H9 (cell line): ENCODE measurements around the gene NHERF1. TPM values are rescaled to one million over a fixed set of nuclear protein-coding genes. Genes with fewer than 3 reads are reported as not detected.

Source experiments
- DNase-seq: peaks from one replicate; pipeline ENCODE4 v3.0.0-alpha.2; 2017
- H2AFZ ChIP-seq: one replicate; pipeline ENCODE4 v1.6.1; 2013; ENCODE audit warnings: mild to moderate bottlenecking, low read length, control low read depth, moderate library complexity
- H2AK5ac ChIP-seq: 2 replicates; pipeline ENCODE4 v1.6.1; 2013; ENCODE audit warnings: low read length, control low read depth, mixed read lengths; ENCODE audit not compliant: insufficient read length
- H2BK120ac ChIP-seq: one replicate; pipeline ENCODE4 v1.6.1; 2013; ENCODE audit warnings: low read depth, mild to moderate bottlenecking, low read length, control low read depth, inconsistent platforms; ENCODE audit not compliant: poor library complexity, severe bottlenecking
- H2BK12ac ChIP-seq: 2 replicates; pipeline ENCODE4 v1.6.1; 2013; ENCODE audit warnings: low read length, control low read depth, mixed read lengths, low read depth; ENCODE audit not compliant: insufficient read length
- H2BK15ac ChIP-seq: 2 replicates; pipeline ENCODE4 v1.6.1; 2013; ENCODE audit warnings: low read depth, low read length, control low read depth
- H2BK20ac ChIP-seq: one replicate; pipeline ENCODE4 v1.6.1; 2013; ENCODE audit warnings: low read depth, mild to moderate bottlenecking, low read length, control low read depth, inconsistent platforms; ENCODE audit not compliant: poor library complexity, severe bottlenecking
- H2BK5ac ChIP-seq: 2 replicates; pipeline ENCODE4 v1.6.1; 2013; ENCODE audit warnings: low read length, control low read depth, mixed read lengths; ENCODE audit not compliant: insufficient read length
- H3K14ac ChIP-seq: 2 replicates; pipeline ENCODE4 v1.6.1; 2013; ENCODE audit warnings: low read length, control low read depth; ENCODE audit not compliant: insufficient read depth
- H3K18ac ChIP-seq: 2 replicates; pipeline ENCODE4 v1.6.1; 2013; ENCODE audit warnings: low read depth, mild to moderate bottlenecking, mixed read lengths, low read length, control low read depth; ENCODE audit not compliant: insufficient read length
- H3K23ac ChIP-seq: 2 replicates; pipeline ENCODE4 v1.6.1; 2013; ENCODE audit warnings: low read length, control low read depth, mixed read lengths, low read depth; ENCODE audit not compliant: insufficient read length
- H3K23me2 ChIP-seq: 2 replicates; pipeline ENCODE4 v1.6.1; 2013; ENCODE audit warnings: low read depth, mild to moderate bottlenecking, mixed read lengths, low read length, control low read depth; ENCODE audit not compliant: insufficient read length, poor library complexity, severe bottlenecking
- H3K27ac ChIP-seq: 2 replicates; pipeline ENCODE4 v1.5.1; 2013; ENCODE audit warnings: low read length, control low read depth, mixed read lengths, low read depth; ENCODE audit not compliant: insufficient read length
- H3K27me3 ChIP-seq: 2 replicates; pipeline ENCODE4 v1.6.1; 2013; ENCODE audit warnings: low read length, control low read depth, inconsistent platforms; ENCODE audit not compliant: insufficient read depth
- H3K4ac ChIP-seq: 2 replicates; pipeline ENCODE4 v1.6.1; 2013; ENCODE audit warnings: low read depth, mild to moderate bottlenecking, control low read depth, inconsistent platforms, low read length, moderate library complexity
- H3K4me1 ChIP-seq: 2 replicates; pipeline ENCODE4 v1.6.1; 2013; ENCODE audit warnings: low read length, control low read depth, inconsistent platforms; ENCODE audit not compliant: insufficient read depth
- H3K4me2 ChIP-seq: 2 replicates; pipeline ENCODE4 v1.6.1; 2013; ENCODE audit warnings: low read length, control low read depth, mixed read lengths; ENCODE audit not compliant: insufficient read length, insufficient read depth
- H3K56ac ChIP-seq: 2 replicates; pipeline ENCODE4 v1.6.1; 2013; ENCODE audit warnings: low read depth, mild to moderate bottlenecking, mixed read lengths, low read length, control low read depth; ENCODE audit not compliant: insufficient read length
- H3K79me1 ChIP-seq: 2 replicates; pipeline ENCODE4 v1.6.1; 2013; ENCODE audit warnings: low read depth, mild to moderate bottlenecking, moderate library complexity, low read length, control low read depth, inconsistent platforms; ENCODE audit not compliant: insufficient read depth, poor library complexity, severe bottlenecking
- H3K79me2 ChIP-seq: 2 replicates; pipeline ENCODE4 v1.6.1; 2013; ENCODE audit warnings: low read length, control low read depth, inconsistent platforms; ENCODE audit not compliant: insufficient read depth
- H3K9ac ChIP-seq: 2 replicates; pipeline ENCODE4 v1.6.1; 2013; ENCODE audit warnings: low read length, control low read depth, mixed read lengths; ENCODE audit not compliant: insufficient read length; ENCODE audit errors: extremely low read depth
- H3K9me3 ChIP-seq: one replicate; pipeline ENCODE4 v1.6.1; 2013; ENCODE audit warnings: low read depth, low read length, inconsistent platforms; ENCODE audit not compliant: control insufficient read depth
- H3T11ph ChIP-seq: one replicate; pipeline ENCODE4 v1.6.1; 2013; ENCODE audit warnings: mild to moderate bottlenecking, low read length, control low read depth, inconsistent platforms
- H4K20me1 ChIP-seq: one replicate; pipeline ENCODE4 v1.6.1; 2013; ENCODE audit not compliant: control insufficient read depth, insufficient read length, insufficient read depth
- H4K5ac ChIP-seq: 2 replicates; pipeline ENCODE4 v1.6.1; 2013; ENCODE audit warnings: low read depth, mild to moderate bottlenecking, mixed read lengths, low read length, control low read depth; ENCODE audit not compliant: insufficient read length
- H4K8ac ChIP-seq: replicated peaks from 2 replicates; pipeline ENCODE4 v1.6.1; 2013; ENCODE audit warnings: low read length, control low read depth, mixed read lengths, low read depth; ENCODE audit not compliant: insufficient read length
- H4K91ac ChIP-seq: 2 replicates; pipeline ENCODE4 v1.6.1; 2013; ENCODE audit warnings: low read depth, mild to moderate bottlenecking, moderate library complexity, mixed read lengths, low read length, control low read depth; ENCODE audit not compliant: insufficient read length
- H3K27ac Mint-ChIP-seq, 3 experiments: 2 replicates in 2 of 3; 3 replicates in 1 of 3; pipeline ENCODE4 v1.8.0; 2020 to 2021; ENCODE audit warnings: mixed read lengths in 3 of 3, mild to moderate bottlenecking in 1 of 3, moderate library complexity in 1 of 3
- H3K27me3 Mint-ChIP-seq: 2 replicates; pipeline ENCODE4 v1.8.0; 2021; ENCODE audit warnings: low read depth, mild to moderate bottlenecking, moderate library complexity, mixed read lengths
- H3K36me3 Mint-ChIP-seq, 3 experiments: 2 replicates in 2 of 3; 3 replicates in 1 of 3; pipeline ENCODE4 v1.8.0; 2020 to 2021; ENCODE audit warnings: low read depth in 3 of 3, mixed read lengths in 3 of 3; ENCODE audit not compliant: insufficient read depth in 1 of 3
- H3K4me1 Mint-ChIP-seq, 2 experiments: 2 replicates each; pipeline ENCODE4 v1.8.0; 2020; ENCODE audit warnings: mixed read lengths in 2 of 2
- H3K4me3 Mint-ChIP-seq, 2 experiments: 2 replicates in 1 of 2; 3 replicates in 1 of 2; pipeline ENCODE4 v1.8.0; 2020 to 2021; ENCODE audit warnings: mild to moderate bottlenecking in 2 of 2, mixed read lengths in 2 of 2, moderate library complexity in 1 of 2
- H3K9me3 Mint-ChIP-seq, 2 experiments: 2 replicates in 1 of 2; 3 replicates in 1 of 2; pipeline ENCODE4 v1.8.0; 2020; ENCODE audit warnings: mild to moderate bottlenecking in 2 of 2, mixed read lengths in 2 of 2, moderate library complexity in 1 of 2
- CTCF ChIP-seq: fragments of 200-600 bp; sonication (generic); conservative IDR thresholded peaks from 3 replicates; pipeline ENCODE4 v1.8.0; 2021; ENCODE audit warnings: antibody characterized with exemption, mild to moderate bottlenecking
- WGBS: extraction: QIAGEN DNeasy Blood & Tissue Kit; methylation state at CpG from one replicate; pipeline ENCODE4 v1.1.7; 2013; ENCODE audit warnings: missing lambda C conversion rate, low lambda C conversion rate, mixed read lengths; ENCODE audit not compliant: insufficient read length; ENCODE audit errors: extremely low coverage; 5-methylcytosine and 5-hydroxymethylcytosine counted together
- total RNA-seq: library from RNA; stranded (reverse); gene quantifications from 2 replicates; pipeline ENCODE4 v1.2.1, GENCODE V29; 2021

Gene NHERF1
- total RNA-seq, 1 experiment from 2014 or later: 74.4 TPM

- H2BK20ac ChIP-seq: no peak overlapping the region
- WGBS: no CpG with 5 or more reads among the region's 4 CpGs
- H4K20me1 ChIP-seq: no peaks in the 10 kb centered on the region
- H3K27ac ChIP-seq: no peak overlapping the region
- H3K9me3 Mint-ChIP-seq: no peaks in the 10 kb centered on the region
- H2BK12ac ChIP-seq: no peak overlapping the region
- no peak overlapping the region for H3K4me2 ChIP-seq
- H4K5ac ChIP-seq: no peak overlapping the region
- peaks cover 6% of the 10 kb centered on the region; the same call in 1 of the 2 replicates for H3K27me3 Mint-ChIP-seq
- no peak for TF ChIP-seq CTCF
- H4K8ac ChIP-seq: no peak overlapping the region
- no peak overlapping the region for H3K4me3 Mint-ChIP-seq
- H4K91ac ChIP-seq: no peak overlapping the region
- no peak overlapping the region for H2BK5ac ChIP-seq
- H2AK5ac ChIP-seq: no peak overlapping the region
- H3K23me2 ChIP-seq: no peaks in the 10 kb centered on the region
- H2BK15ac ChIP-seq: no peak overlapping the region
- H3K27me3 ChIP-seq: no peaks in the 10 kb centered on the region; the same call in 1 of the 2 replicates
- no peak overlapping the region for H3K23ac ChIP-seq
- H3K9ac ChIP-seq: no peak overlapping the region
- H3K27ac Mint-ChIP-seq: peak overlapping the region in 1 of 3 experiments; percentile 10; a peak in 1 of 7 replicates
- H3K9me3 ChIP-seq: no peaks in the 10 kb centered on the region
- peaks cover 2 to 5% of the 10 kb centered on the region in 2 experiments for H3K4me1 Mint-ChIP-seq
- no peak overlapping the region for H3K4ac ChIP-seq
- H3K4me1 ChIP-seq: no peaks in the 10 kb centered on the region
- DNase-seq: no peak
- no peak overlapping the region for H3K18ac ChIP-seq
- no peak overlapping the region for H2AFZ ChIP-seq
- no peak overlapping the region for H3T11ph ChIP-seq
- no peak overlapping the region for H2BK120ac ChIP-seq
- no peaks in the 10 kb centered on the region for H3K79me1 ChIP-seq
- no peak overlapping the region for H3K56ac ChIP-seq
- no peak overlapping the region for H3K14ac ChIP-seq
- H3K79me2 ChIP-seq: no peaks in the 10 kb centered on the region
- H3K36me3 Mint-ChIP-seq: no peaks in the 10 kb centered on the region
These were observed 17.2 kb upstream of the NHERF1 start for GRCh38 chr17:74731347-74731605.
